Activated gamma-delta T cell treated with Interleukin-2 at 50 U/mL for 16 hours (primary cell): Measurements from ENCODE around the gene CCNQ.
"Not testable (repeated sequence)": the region's sequence is repeated elsewhere in the genome, so short reads cannot be mapped to it uniquely, and the experiment has no call there.

Source experiments
- DNase-seq: peaks from one replicate; pipeline ENCODE4 v3.0.0-alpha.2; 2020

CCNQ gene

GRCh38 chrX:153622661-153623309, 23.8 kb upstream of the CCNQ start:
- DNase-seq = no peak

- DNase-seq = no peak
These were observed 23.1 kb upstream of the CCNQ start for GRCh38 chrX:153621949-153622598.

- no peak for DNase-seq
These were observed 21.6 kb upstream of the CCNQ start for GRCh38 chrX:153620576-153620975.

- no peak for DNase-seq
These were observed 15.9 kb upstream of the CCNQ start for GRCh38 chrX:153614818-153615217.

- DNase-seq = no peak
These were observed 13.5 kb upstream of the CCNQ start for GRCh38 chrX:153612413-153612812.

GRCh38 chrX:153611298-153612095, 12.6 kb upstream of the CCNQ start:
- DNase-seq = no peak

- no peak for DNase-seq
These were observed 11.9 kb upstream of the CCNQ start for GRCh38 chrX:153610836-153611213.

- peak; percentile 74 for DNase-seq
These were observed 11.2 kb upstream of the CCNQ start for GRCh38 chrX:153609917-153610835.

- no peak for DNase-seq
These were observed 9.9 kb upstream of the CCNQ start for GRCh38 chrX:153608806-153609205.

GRCh38 chrX:153608376-153608775, 9.4 kb upstream of the CCNQ start:
- DNase-seq = no peak

GRCh38 chrX:153606503-153606902, 7.6 kb upstream of the CCNQ start:
- no peak for DNase-seq

GRCh38 chrX:153604666-153605380, 5.9 kb upstream of the CCNQ start:
- DNase-seq = not testable (repeated sequence)

- no peak for DNase-seq
These were observed 4.3 kb upstream of the CCNQ start for GRCh38 chrX:153603131-153603656.

GRCh38 chrX:153602601-153603000, 3.7 kb upstream of the CCNQ start:
- no peak for DNase-seq

- no peak for DNase-seq
These were observed 2.7 kb upstream of the CCNQ start for GRCh38 chrX:153601511-153602110.

GRCh38 chrX:153600921-153601320, 2.0 kb upstream of the CCNQ start:
- no peak for DNase-seq

- DNase-seq = no peak
These were observed 1.1 kb upstream of the CCNQ start for GRCh38 chrX:153600032-153600373.

- DNase-seq = peak; percentile 82
These were observed 473 bp upstream of the CCNQ start for GRCh38 chrX:153599192-153600031.

- no peak for DNase-seq
These were observed 1.8 kb downstream of the CCNQ start for GRCh38 chrX:153596981-153597750.
